Body of pancreas (tissue), 4 donors: Measurements from ENCODE around the gene FAM222B.

ENCODE experiments used
- POLR2A ChIP-seq, 3 donors: fragments of 450-650 bp; IDR thresholded peaks; one replicate each; pipeline ENCODE4 v1.6.1; 2016; ENCODE audit warnings: antibody characterized with exemption in 3 of 3, mild to moderate bottlenecking in 2 of 3
- TF ChIP-seq, protein P1 (sequence below), 7 experiments: fragments of 450-650 bp in 4 of 7; fragments of 200-600 bp in 3 of 7; sonication (generic) in 3 of 7; IDR thresholded peaks; one replicate each; pipeline ENCODE4 v1.5.1; 2016 to 2019; ENCODE audit warnings: antibody characterized with exemption in 7 of 7

DNA sequence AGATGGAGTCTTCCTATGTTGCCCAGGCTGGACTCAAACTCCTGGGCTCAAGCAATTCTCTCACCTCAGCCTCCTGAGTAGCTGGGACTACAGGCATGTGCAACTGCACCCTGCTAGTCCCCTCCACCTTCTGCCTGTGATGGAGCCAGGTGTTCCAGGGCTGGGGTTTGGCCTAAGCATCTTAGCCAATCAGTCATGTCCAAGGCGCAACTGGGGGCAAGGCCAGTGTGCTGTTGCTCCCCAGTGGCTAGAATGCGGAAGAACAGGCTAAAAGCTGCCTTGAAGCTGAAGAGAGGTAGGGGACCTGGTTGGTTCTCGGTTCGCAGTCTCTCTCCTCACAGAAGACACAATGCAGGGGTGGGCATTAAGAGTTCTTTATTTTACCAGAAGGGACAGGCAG, 36.4 kb upstream of the FAM222B start:
- TF ChIP-seq, protein P1, sequence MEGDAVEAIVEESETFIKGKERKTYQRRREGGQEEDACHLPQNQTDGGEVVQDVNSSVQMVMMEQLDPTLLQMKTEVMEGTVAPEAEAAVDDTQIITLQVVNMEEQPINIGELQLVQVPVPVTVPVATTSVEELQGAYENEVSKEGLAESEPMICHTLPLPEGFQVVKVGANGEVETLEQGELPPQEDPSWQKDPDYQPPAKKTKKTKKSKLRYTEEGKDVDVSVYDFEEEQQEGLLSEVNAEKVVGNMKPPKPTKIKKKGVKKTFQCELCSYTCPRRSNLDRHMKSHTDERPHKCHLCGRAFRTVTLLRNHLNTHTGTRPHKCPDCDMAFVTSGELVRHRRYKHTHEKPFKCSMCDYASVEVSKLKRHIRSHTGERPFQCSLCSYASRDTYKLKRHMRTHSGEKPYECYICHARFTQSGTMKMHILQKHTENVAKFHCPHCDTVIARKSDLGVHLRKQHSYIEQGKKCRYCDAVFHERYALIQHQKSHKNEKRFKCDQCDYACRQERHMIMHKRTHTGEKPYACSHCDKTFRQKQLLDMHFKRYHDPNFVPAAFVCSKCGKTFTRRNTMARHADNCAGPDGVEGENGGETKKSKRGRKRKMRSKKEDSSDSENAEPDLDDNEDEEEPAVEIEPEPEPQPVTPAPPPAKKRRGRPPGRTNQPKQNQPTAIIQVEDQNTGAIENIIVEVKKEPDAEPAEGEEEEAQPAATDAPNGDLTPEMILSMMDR (IDR thresholded peaks at IDR 0.05), result peak in 5 of 7 experiments; percentile 10 to 38 (median 26)
- no peak for TF ChIP-seq POLR2A (IDR thresholded peaks at IDR 0.05)
